K562 (cell line): ENCODE measurements around the gene TEPSIN. TPM values are rescaled to one million over a fixed set of nuclear protein-coding genes. Genes with fewer than 3 reads are reported as not detected.

Experiments
- ARID3B ChIP-seq: fragments of 250-450 bp; sonication (Bioruptor Pico); IDR thresholded peaks from 2 replicates; pipeline ENCODE4 v1.4.0; 2020; ENCODE audit warnings: borderline replicate concordance
- E2F5 ChIP-seq: sonication (generic); formaldehyde crosslinking; IDR thresholded peaks from 2 replicates; pipeline ENCODE4 v1.8.0; 2022; ENCODE audit warnings: mild to moderate bottlenecking, missing genetic modification reagents
- MEIS2 ChIP-seq: fragments of 450-650 bp; IDR thresholded peaks from 2 replicates; pipeline ENCODE4 v1.6.1; 2014; ENCODE audit warnings: mild to moderate bottlenecking; ENCODE audit not compliant: partially characterized antibody
- NBN ChIP-seq: fragments of 450-650 bp; IDR thresholded peaks from 2 replicates; pipeline ENCODE4 v1.6.1; 2016; ENCODE audit warnings: low read depth, mild to moderate bottlenecking
- NFIX ChIP-seq: fragments of 250-450 bp; sonication (Bioruptor Pico); IDR thresholded peaks from 2 replicates; pipeline ENCODE4 v1.4.0; 2020; ENCODE audit warnings: low read depth, mild to moderate bottlenecking, moderate library complexity
- PHB ChIP-seq: fragments of 250-450 bp; sonication (Bioruptor Pico); IDR thresholded peaks from 2 replicates; pipeline ENCODE4 v1.5.0; 2021
- RBM14 ChIP-seq: fragments of 200-400 bp; formaldehyde crosslinking; IDR thresholded peaks from 2 replicates; pipeline ENCODE4 v1.6.1; 2018; ENCODE audit warnings: low read depth, mild to moderate bottlenecking, low read length, moderate library complexity, borderline replicate concordance; ENCODE audit not compliant: insufficient read depth
- RHOXF2B ChIP-seq: fragments of 250-450 bp; sonication (Bioruptor Pico); conservative IDR thresholded peaks from 2 replicates; pipeline ENCODE4 v1.5.1; 2021
- YBX1 ChIP-seq: fragments of 450-650 bp; IDR thresholded peaks from 2 replicates; pipeline ENCODE4 v1.7.1; 2016; ENCODE audit warnings: mild to moderate bottlenecking
- ZFP1 ChIP-seq: fragments of 450-650 bp; formaldehyde crosslinking; IDR thresholded peaks from 2 replicates; pipeline ENCODE4 v1.4.0; 2020; ENCODE audit warnings: mild to moderate bottlenecking, mixed read lengths
- ZNF311 ChIP-seq: fragments of 250-450 bp; sonication (Bioruptor Pico); IDR thresholded peaks from 2 replicates; pipeline ENCODE4 v1.4.0; 2020; ENCODE audit warnings: mild to moderate bottlenecking, moderate library complexity
- ZNF639 ChIP-seq, 2 experiments: fragments of 200-800 bp in 1 of 2; sonication (Bioruptor generic) in 1 of 2; sonication (generic) in 1 of 2; formaldehyde crosslinking in 1 of 2; IDR thresholded peaks in 1 of 2; conservative IDR thresholded peaks in 1 of 2; 2 replicates each; pipeline versions ENCODE4 v1.5.0 to v1.6.1; 2016 to 2020; ENCODE audit warnings: missing compliant biosample characterization in 1 of 2, missing genetic modification characterization in 1 of 2, missing genetic modification reagents in 1 of 2
- ZNF766 ChIP-seq: fragments of 200-800 bp; sonication (Bioruptor generic); conservative IDR thresholded peaks from 2 replicates; pipeline ENCODE4 v1.6.1; 2016; ENCODE audit warnings: missing genetic modification characterization, missing compliant biosample characterization
- polyA plus RNA-seq, 8 experiments: library from polyadenylated mRNA; depleted of rRNA in 4 of 8; stranded (reverse) in 5 of 8; unstranded in 3 of 8; fragments of >200 nt; fragmentation: Nextera tagmentation in 2 of 8; fragmentation: Illumina TruSeq in 1 of 8; extraction: Ambion mirVana in 2 of 8; extraction: Trizol in 1 of 8; gene quantifications; 2 replicates each; pipeline versions ENCODE4 v1.2.1 to v1.2.3, GENCODE V29; 2011 to 2014; ENCODE audit warnings: inconsistent platforms in 1 of 8, missing spikeins in 1 of 8
- total RNA-seq, 7 experiments: library from RNA; depleted of rRNA in 6 of 7; stranded (reverse); fragments of >200 nt in 6 of 7; fragmentation: Illumina TruSeq in 2 of 7; extraction: Trizol in 2 of 7; gene quantifications; 2 replicates each; pipeline versions ENCODE4 v1.2.1 to v1.2.3, GENCODE V29; 2011 to 2021; ENCODE audit warnings: low replicate concordance in 1 of 7
- TF ChIP-seq, protein P1 (sequence below): sonication (generic); formaldehyde crosslinking; IDR thresholded peaks from 2 replicates; pipeline ENCODE4 v1.8.1; 2023; ENCODE audit warnings: mild to moderate bottlenecking, missing genetic modification reagents
- TF ChIP-seq, protein P2 (sequence below): fragments of 450-650 bp; IDR thresholded peaks from 2 replicates; pipeline ENCODE4 v1.7.1; 2018; ENCODE audit warnings: mild to moderate bottlenecking, low read depth; ENCODE audit not compliant: partially characterized antibody

TEPSIN gene
- total and polyA plus RNA-seq, 9 of the 15 experiments (the other 6 are each of a cell fraction or from before 2014, with no cell fraction given), result 0.80 to 29.8 (median 5.3) TPM

DNA sequence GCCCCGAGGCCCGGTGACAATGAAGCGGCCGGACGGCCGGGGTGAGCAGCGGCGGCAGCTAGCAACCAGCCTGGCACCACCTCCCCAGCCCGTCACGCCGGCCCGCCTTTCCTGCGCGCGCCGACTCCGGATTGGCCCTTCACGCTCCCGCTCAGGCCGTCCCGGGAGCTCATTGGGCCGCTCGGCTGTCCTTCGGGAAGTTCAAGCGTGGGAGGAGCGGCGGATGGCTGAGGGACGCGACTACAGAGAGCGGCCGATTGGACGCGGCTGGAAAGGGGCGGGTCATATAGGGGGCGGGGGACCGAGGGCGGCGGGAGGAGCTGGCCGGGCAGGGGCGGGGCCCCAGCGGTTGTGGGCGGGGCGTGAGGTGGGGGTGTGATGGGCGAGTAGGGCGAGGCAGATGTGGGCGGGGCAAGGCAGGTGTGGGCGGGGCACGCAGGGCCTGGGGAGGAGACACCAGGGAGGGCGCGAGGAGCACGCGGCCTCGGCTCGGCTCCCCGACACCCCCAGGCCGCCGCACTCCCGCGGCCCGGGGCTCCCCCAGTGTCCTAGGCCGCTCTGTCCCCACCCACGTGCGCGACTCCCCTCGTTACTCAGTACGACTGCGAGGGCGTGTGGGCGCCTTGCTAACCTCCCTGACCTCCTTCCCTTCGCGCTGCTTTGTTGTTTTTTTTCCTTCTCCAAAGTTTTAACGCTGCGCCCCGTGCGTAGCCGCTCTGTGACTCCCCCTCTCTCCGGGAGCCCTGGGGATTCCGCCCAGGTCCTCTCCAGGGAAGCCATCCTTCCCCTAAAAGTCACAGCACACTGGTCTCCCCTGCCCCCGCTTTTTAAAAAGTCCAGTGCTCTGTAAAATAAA is 15.7 kb downstream of the TEPSIN start, which contains the start of gene CEP131 (continued):
- 0 out of 2 replicates have a peak, but pooled peaks have one; percentile 22 for TF ChIP-seq ZNF311
- no peak for TF ChIP-seq RBM14
- TF ChIP-seq NFIX (CRISPR knock-in tag), result no peak
- TF ChIP-seq PHB (CRISPR knock-in tag), result no peak
- no peak for TF ChIP-seq ZFP1 (CRISPR knock-in tag)
- TF ChIP-seq, protein P1, sequence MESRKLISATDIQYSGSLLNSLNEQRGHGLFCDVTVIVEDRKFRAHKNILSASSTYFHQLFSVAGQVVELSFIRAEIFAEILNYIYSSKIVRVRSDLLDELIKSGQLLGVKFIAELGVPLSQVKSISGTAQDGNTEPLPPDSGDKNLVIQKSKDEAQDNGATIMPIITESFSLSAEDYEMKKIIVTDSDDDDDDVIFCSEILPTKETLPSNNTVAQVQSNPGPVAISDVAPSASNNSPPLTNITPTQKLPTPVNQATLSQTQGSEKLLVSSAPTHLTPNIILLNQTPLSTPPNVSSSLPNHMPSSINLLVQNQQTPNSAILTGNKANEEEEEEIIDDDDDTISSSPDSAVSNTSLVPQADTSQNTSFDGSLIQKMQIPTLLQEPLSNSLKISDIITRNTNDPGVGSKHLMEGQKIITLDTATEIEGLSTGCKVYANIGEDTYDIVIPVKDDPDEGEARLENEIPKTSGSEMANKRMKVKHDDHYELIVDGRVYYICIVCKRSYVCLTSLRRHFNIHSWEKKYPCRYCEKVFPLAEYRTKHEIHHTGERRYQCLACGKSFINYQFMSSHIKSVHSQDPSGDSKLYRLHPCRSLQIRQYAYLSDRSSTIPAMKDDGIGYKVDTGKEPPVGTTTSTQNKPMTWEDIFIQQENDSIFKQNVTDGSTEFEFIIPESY, result no peak
- TF ChIP-seq, protein P2, sequence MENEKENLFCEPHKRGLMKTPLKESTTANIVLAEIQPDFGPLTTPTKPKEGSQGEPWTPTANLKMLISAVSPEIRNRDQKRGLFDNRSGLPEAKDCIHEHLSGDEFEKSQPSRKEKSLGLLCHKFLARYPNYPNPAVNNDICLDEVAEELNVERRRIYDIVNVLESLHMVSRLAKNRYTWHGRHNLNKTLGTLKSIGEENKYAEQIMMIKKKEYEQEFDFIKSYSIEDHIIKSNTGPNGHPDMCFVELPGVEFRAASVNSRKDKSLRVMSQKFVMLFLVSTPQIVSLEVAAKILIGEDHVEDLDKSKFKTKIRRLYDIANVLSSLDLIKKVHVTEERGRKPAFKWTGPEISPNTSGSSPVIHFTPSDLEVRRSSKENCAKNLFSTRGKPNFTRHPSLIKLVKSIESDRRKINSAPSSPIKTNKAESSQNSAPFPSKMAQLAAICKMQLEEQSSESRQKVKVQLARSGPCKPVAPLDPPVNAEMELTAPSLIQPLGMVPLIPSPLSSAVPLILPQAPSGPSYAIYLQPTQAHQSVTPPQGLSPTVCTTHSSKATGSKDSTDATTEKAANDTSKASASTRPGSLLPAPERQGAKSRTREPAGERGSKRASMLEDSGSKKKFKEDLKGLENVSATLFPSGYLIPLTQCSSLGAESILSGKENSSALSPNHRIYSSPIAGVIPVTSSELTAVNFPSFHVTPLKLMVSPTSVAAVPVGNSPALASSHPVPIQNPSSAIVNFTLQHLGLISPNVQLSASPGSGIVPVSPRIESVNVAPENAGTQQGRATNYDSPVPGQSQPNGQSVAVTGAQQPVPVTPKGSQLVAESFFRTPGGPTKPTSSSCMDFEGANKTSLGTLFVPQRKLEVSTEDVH, result no peak
- TF ChIP-seq ZNF766 (CRISPR knock-in tag), result no peak
- no peak for TF ChIP-seq NBN
- TF ChIP-seq YBX1, result no peak
- no peak for TF ChIP-seq RHOXF2B (CRISPR knock-in tag)
- TF ChIP-seq ZNF639 (CRISPR knock-in tag; conservative IDR thresholded peaks at IDR 0.05 in 1 of 2, IDR thresholded peaks at IDR 0.05 in 1 of 2), result 0 out of 4 replicates have a peak, but pooled peaks of 1 of the 2 experiments have one; percentile 31
- peak; percentile 36; the same call in 1 of the 2 replicates for TF ChIP-seq E2F5
- 0 out of 2 replicates have a peak, but pooled peaks have one; percentile 42 for TF ChIP-seq ARID3B (CRISPR knock-in tag)
- peak; percentile 64 for TF ChIP-seq MEIS2
